Keratinocyte (primary cell): Measurements from ENCODE around the gene CD46. TPM values are rescaled to one million over a fixed set of nuclear protein-coding genes. Genes with fewer than 3 reads are reported as not detected.

Experiments
- DNase-seq: peaks from one replicate; pipeline ENCODE4 v3.0.0-alpha.2; 2011; ENCODE audit warnings: low read depth, missing footprints, low spot score
- FAIRE-seq: peaks from 2 replicates; lab custom pipeline; 2011; peaks lifted over from hg19 to GRCh38; lab: Jason Lieb, UNC
- H2AFZ ChIP-seq: 2 replicates; pipeline ENCODE4 v1.6.0; 2012; ENCODE audit warnings: low read length, control low read depth, inconsistent platforms; ENCODE audit not compliant: control insufficient read depth
- H3K27ac ChIP-seq: 2 replicates; pipeline ENCODE4 v1.5.1; 2011; ENCODE audit warnings: low read length; ENCODE audit not compliant: control insufficient read depth, insufficient read depth
- H3K27me3 ChIP-seq: 3 replicates; pipeline ENCODE4 v1.6.0; 2011; ENCODE audit warnings: low read length; ENCODE audit not compliant: control insufficient read depth, insufficient read depth; ENCODE audit errors: extremely low read depth
- H3K36me3 ChIP-seq, 2 experiments: 2 replicates in 1 of 2; 3 replicates in 1 of 2; pipeline ENCODE4 v1.5.1; 2011; ENCODE audit warnings: low read length in 2 of 2, mild to moderate bottlenecking in 1 of 2; ENCODE audit not compliant: control insufficient read depth in 2 of 2, insufficient read depth in 2 of 2; ENCODE audit errors: extremely low read depth in 1 of 2
- H3K4me1 ChIP-seq: 3 replicates; pipeline ENCODE4 v1.5.1; 2011; ENCODE audit warnings: low read length; ENCODE audit not compliant: control insufficient read depth, insufficient read depth; ENCODE audit errors: extremely low read depth
- H3K4me2 ChIP-seq: 3 replicates; pipeline ENCODE4 v1.6.0; 2011; ENCODE audit warnings: low read depth, low read length; ENCODE audit not compliant: control insufficient read depth, insufficient read depth; ENCODE audit errors: extremely low read depth
- H3K4me3 ChIP-seq, 3 experiments: fragments of 200-600 bp in 1 of 3; sonication (generic) in 1 of 3; 2 replicates in 2 of 3; 3 replicates in 1 of 3; pipeline ENCODE4 v1.5.1; 2011 to 2016; ENCODE audit warnings: low read length in 3 of 3, mild to moderate bottlenecking in 3 of 3, control low read depth in 2 of 3, inconsistent platforms in 1 of 3, low read depth in 1 of 3, mixed read lengths in 1 of 3, mixed run types in 1 of 3, moderate library complexity in 1 of 3; ENCODE audit not compliant: control insufficient read depth in 2 of 3, insufficient read depth in 2 of 3; ENCODE audit errors: extremely low read depth in 1 of 3
- H3K79me2 ChIP-seq: 2 replicates; pipeline ENCODE4 v1.6.0; 2012; ENCODE audit warnings: low read length; ENCODE audit not compliant: control insufficient read depth, insufficient read depth
- H3K9ac ChIP-seq: 3 replicates; pipeline ENCODE4 v1.6.0; 2011; ENCODE audit warnings: low read length; ENCODE audit not compliant: control insufficient read depth, insufficient read depth; ENCODE audit errors: extremely low read depth
- H3K9me1 ChIP-seq: 3 replicates; pipeline ENCODE4 v1.6.0; 2011; ENCODE audit warnings: low read length; ENCODE audit not compliant: control insufficient read depth, insufficient read depth; ENCODE audit errors: extremely low read depth
- H3K9me3 ChIP-seq: 2 replicates; pipeline ENCODE4 v1.5.1; 2012; ENCODE audit warnings: low read depth, low read length; ENCODE audit not compliant: control insufficient read depth
- H4K20me1 ChIP-seq: 3 replicates; pipeline ENCODE4 v1.6.0; 2011; ENCODE audit warnings: low read length; ENCODE audit not compliant: control insufficient read depth, insufficient read depth; ENCODE audit errors: extremely low read depth
- EZH2 ChIP-seq: IDR thresholded peaks from one replicate; pipeline ENCODE4 v1.6.1; 2012; ENCODE audit warnings: inconsistent platforms, mild to moderate bottlenecking, low read length, moderate library complexity
- dilution Hi-C: fragments of 300-500 bp; cut with MboI; formaldehyde crosslinking; loops from one replicate; pipeline ENCODE4 v1.7.0; 2020; ENCODE audit warnings: low sequenced_read_pairs; ENCODE audit not compliant: extremely low pct_ligation_motif_present
- polyA plus RNA-seq, 5 experiments: library from polyadenylated mRNA; depleted of rRNA in 3 of 5; stranded (reverse) in 3 of 5; stranded (forward) in 1 of 5; unstranded in 1 of 5; fragments of >200 nt; gene quantifications; 1 replicate in 1 of 5; 2 replicates in 3 of 5; 3 replicates in 1 of 5; pipeline versions ENCODE4 v1.2.1 to v1.2.3, GENCODE V29; 2011 to 2012; ENCODE audit warnings: missing spikeins in 2 of 5, low read depth in 1 of 5, low replicate concordance in 1 of 5
- TF ChIP-seq, protein P1 (sequence below), 3 experiments: IDR thresholded peaks in 1 of 3; conservative IDR thresholded peaks in 1 of 3; optimal IDR thresholded peaks in 1 of 3; 2 replicates in 2 of 3; 3 replicates in 1 of 3; pipeline versions ENCODE3 to v1.5.1; 2011; ENCODE audit warnings: low read length in 3 of 3, mild to moderate bottlenecking in 3 of 3, moderate library complexity in 2 of 3, control low read depth in 1 of 3, inconsistent platforms in 1 of 3; ENCODE audit not compliant: insufficient read depth in 2 of 3; ENCODE audit errors: extremely low read depth in 1 of 3

Gene CD46
- polyA plus RNA-seq, 1 donor (not counting 4 experiments of a cell fraction or from before 2014, with no cell fraction given) = 298 TPM

GRCh38 chr1:207812778-207813511, 61.1 kb downstream of the CD46 start:
- Histone ChIP-seq H3K4me1 (peaks cover 34% of the 10 kb centered on the region), H3K79me2 (peaks cover 14% of the 10 kb centered on the region), H3K36me3 (peaks cover 26 to 50% of the 10 kb centered on the region in 2 experiments), H3K27me3 (no peaks in the 10 kb centered on the region), H4K20me1 (no peaks in the 10 kb centered on the region), H3K27ac (no peak overlapping the region), H3K4me2 (no peak overlapping the region), H3K9me1 (peaks cover 3% of the 10 kb centered on the region), H3K4me3 (no peak overlapping the region), H3K9me3 (no peaks in the 10 kb centered on the region), H3K9ac (no peak overlapping the region), H2AFZ (no peak overlapping the region)
- TF ChIP-seq, protein P1, sequence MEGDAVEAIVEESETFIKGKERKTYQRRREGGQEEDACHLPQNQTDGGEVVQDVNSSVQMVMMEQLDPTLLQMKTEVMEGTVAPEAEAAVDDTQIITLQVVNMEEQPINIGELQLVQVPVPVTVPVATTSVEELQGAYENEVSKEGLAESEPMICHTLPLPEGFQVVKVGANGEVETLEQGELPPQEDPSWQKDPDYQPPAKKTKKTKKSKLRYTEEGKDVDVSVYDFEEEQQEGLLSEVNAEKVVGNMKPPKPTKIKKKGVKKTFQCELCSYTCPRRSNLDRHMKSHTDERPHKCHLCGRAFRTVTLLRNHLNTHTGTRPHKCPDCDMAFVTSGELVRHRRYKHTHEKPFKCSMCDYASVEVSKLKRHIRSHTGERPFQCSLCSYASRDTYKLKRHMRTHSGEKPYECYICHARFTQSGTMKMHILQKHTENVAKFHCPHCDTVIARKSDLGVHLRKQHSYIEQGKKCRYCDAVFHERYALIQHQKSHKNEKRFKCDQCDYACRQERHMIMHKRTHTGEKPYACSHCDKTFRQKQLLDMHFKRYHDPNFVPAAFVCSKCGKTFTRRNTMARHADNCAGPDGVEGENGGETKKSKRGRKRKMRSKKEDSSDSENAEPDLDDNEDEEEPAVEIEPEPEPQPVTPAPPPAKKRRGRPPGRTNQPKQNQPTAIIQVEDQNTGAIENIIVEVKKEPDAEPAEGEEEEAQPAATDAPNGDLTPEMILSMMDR (optimal IDR thresholded peaks at IDR 0.05 in 1 of 3, IDR thresholded peaks at IDR 0.05 in 1 of 3, conservative IDR thresholded peaks at IDR 0.05 in 1 of 3; ENCODE audit: extremely low read depth in 1 of 3, insufficient read depth in 2 of 3, low read length in 3 of 3) = no peak
- TF ChIP-seq EZH2 = no peak
- FAIRE-seq (no peak), DNase-seq (no peak)
- dilution Hi-C loops = no loop called here

GRCh38 chr1:207813512-207813881, 61.6 kb downstream of the CD46 start:
- no peak overlapping the region for H3K27ac ChIP-seq
- H2AFZ ChIP-seq = no peak overlapping the region
- H3K9ac ChIP-seq = no peak overlapping the region
- peaks cover 14% of the 10 kb centered on the region for H3K79me2 ChIP-seq
- TF ChIP-seq, protein P1 (optimal IDR thresholded peaks at IDR 0.05 in 1 of 3, IDR thresholded peaks at IDR 0.05 in 1 of 3, conservative IDR thresholded peaks at IDR 0.05 in 1 of 3; ENCODE audit: extremely low read depth in 1 of 3, insufficient read depth in 2 of 3, low read length in 3 of 3) = no peak
- TF ChIP-seq EZH2 = no peak
- no peaks in the 10 kb centered on the region for H3K9me3 ChIP-seq
- dilution Hi-C loops = no loop called here
- no peak for DNase-seq
- peaks cover 26 to 48% of the 10 kb centered on the region in 2 experiments for H3K36me3 ChIP-seq
- H3K4me1 ChIP-seq = peaks cover 29% of the 10 kb centered on the region
- H3K4me3 ChIP-seq = no peak overlapping the region
- H3K4me2 ChIP-seq = no peak overlapping the region
- H3K9me1 ChIP-seq = peaks cover 3% of the 10 kb centered on the region
- FAIRE-seq = no peak
- H3K27me3 ChIP-seq = no peaks in the 10 kb centered on the region
- no peaks in the 10 kb centered on the region for H4K20me1 ChIP-seq
